DND-41 (cell line): Measurements from ENCODE around the gene MLH1.

ENCODE experiments used
- ATAC-seq: fragments of 200-7000 bp; cut with Tn5 transposase; 3 replicates; pipeline ENCODE4 v1.9.1; 2021; ENCODE audit warnings: low read depth; ENCODE audit not compliant: insufficient read depth
- DNase-seq: peaks from one replicate; pipeline ENCODE4 v3.0.0-alpha.2; 2020
- H2AFZ ChIP-seq: 2 replicates; pipeline ENCODE4 v1.6.0; 2012; ENCODE audit warnings: low read depth, low read length
- H3K27ac ChIP-seq: 2 replicates; pipeline ENCODE4 v1.5.1; 2012; ENCODE audit warnings: low read length, inconsistent platforms
- H3K27me3 ChIP-seq: fragments of 200-600 bp; sonication (generic); 2 replicates; pipeline ENCODE4 v1.6.0; 2012; ENCODE audit warnings: low read length, mild to moderate bottlenecking, inconsistent platforms; ENCODE audit not compliant: insufficient read depth, poor library complexity
- H3K36me3 ChIP-seq: 2 replicates; pipeline ENCODE4 v1.5.1; 2012; ENCODE audit warnings: low read length, inconsistent platforms; ENCODE audit not compliant: insufficient read depth
- H3K4me1 ChIP-seq: 2 replicates; pipeline ENCODE4 v1.5.1; 2012; ENCODE audit warnings: mild to moderate bottlenecking, low read length; ENCODE audit not compliant: insufficient read depth
- H3K4me2 ChIP-seq: 2 replicates; pipeline ENCODE4 v1.6.0; 2012; ENCODE audit warnings: mild to moderate bottlenecking, moderate library complexity, low read length, inconsistent platforms; ENCODE audit not compliant: insufficient read depth
- H3K4me3 ChIP-seq, 2 experiments: fragments of 200-600 bp in 1 of 2; shearing (Covaris generic) in 1 of 2; 2 replicates each; pipeline ENCODE4 v1.5.1; 2012 to 2016; ENCODE audit warnings: inconsistent platforms in 2 of 2, low read length in 2 of 2, mild to moderate bottlenecking in 2 of 2, low read depth in 1 of 2, moderate library complexity in 1 of 2
- H3K79me2 ChIP-seq: 2 replicates; pipeline ENCODE4 v1.6.0; 2012; ENCODE audit warnings: low read length, inconsistent platforms; ENCODE audit not compliant: insufficient read depth
- H3K9ac ChIP-seq: 2 replicates; pipeline ENCODE4 v1.6.0; 2012; ENCODE audit warnings: low read depth, mild to moderate bottlenecking, inconsistent platforms, low read length, moderate library complexity
- H3K9me3 ChIP-seq: 2 replicates; pipeline ENCODE4 v1.5.1; 2012; ENCODE audit warnings: low read length, moderate library complexity, mild to moderate bottlenecking, inconsistent platforms; ENCODE audit not compliant: insufficient read depth, severe bottlenecking
- H4K20me1 ChIP-seq: 2 replicates; pipeline ENCODE4 v1.6.0; 2012; ENCODE audit warnings: low read length; ENCODE audit not compliant: insufficient read depth
- EZH2 ChIP-seq: IDR thresholded peaks from 3 replicates; pipeline ENCODE4 v1.6.1; 2012; ENCODE audit warnings: borderline replicate concordance, low read depth, mild to moderate bottlenecking, moderate library complexity, low read length, inconsistent platforms; ENCODE audit not compliant: severe bottlenecking
- TF ChIP-seq, protein P1 (sequence below): IDR thresholded peaks from 2 replicates; pipeline ENCODE4 v1.5.1; 2012; ENCODE audit warnings: borderline replicate concordance, low read length, moderate library complexity, mild to moderate bottlenecking; ENCODE audit not compliant: poor library complexity, severe bottlenecking; ENCODE audit errors: extremely low read depth

MLH1 gene

DNA sequence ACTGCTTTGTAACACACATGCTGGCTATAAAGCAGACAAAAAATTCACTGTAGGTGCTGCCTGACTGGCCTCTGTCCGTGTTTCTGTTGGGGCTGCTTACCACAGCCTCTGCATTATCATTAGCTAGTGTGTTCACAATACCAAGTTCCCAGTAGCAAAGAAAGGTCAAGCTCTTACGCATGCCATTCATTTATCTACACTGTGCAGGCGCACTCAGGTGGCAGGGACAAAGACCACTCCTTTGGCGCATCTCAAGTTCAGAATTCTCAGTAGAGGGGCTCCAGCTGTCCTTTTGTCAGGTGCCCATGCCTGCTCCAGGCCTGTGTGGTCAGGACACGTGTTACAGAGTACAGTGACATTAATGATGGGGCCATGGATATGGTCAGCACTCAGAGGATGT lies 22.3 kb downstream of the MLH1 start:
- H3K36me3 ChIP-seq: peaks cover 89% of the 10 kb centered on the region
- no peaks in the 10 kb centered on the region; the same call in 1 of the 2 replicates for H3K79me2 ChIP-seq
- H3K4me1 ChIP-seq: no peaks in the 10 kb centered on the region
- no peak overlapping the region for H3K27ac ChIP-seq
- H4K20me1 ChIP-seq: 0 out of 2 replicates have a peak, but pooled peaks cover under 1% of the 10 kb centered on the region
- no peak overlapping the region for H2AFZ ChIP-seq
- ATAC-seq (no peak), DNase-seq (no peak)
- H3K9ac ChIP-seq: no peak overlapping the region
- H3K9me3 ChIP-seq: no peaks in the 10 kb centered on the region
- H3K27me3 ChIP-seq: no peaks in the 10 kb centered on the region
- H3K4me3 ChIP-seq: no peak overlapping the region
- TF ChIP-seq EZH2: no peak
- TF ChIP-seq, protein P1, sequence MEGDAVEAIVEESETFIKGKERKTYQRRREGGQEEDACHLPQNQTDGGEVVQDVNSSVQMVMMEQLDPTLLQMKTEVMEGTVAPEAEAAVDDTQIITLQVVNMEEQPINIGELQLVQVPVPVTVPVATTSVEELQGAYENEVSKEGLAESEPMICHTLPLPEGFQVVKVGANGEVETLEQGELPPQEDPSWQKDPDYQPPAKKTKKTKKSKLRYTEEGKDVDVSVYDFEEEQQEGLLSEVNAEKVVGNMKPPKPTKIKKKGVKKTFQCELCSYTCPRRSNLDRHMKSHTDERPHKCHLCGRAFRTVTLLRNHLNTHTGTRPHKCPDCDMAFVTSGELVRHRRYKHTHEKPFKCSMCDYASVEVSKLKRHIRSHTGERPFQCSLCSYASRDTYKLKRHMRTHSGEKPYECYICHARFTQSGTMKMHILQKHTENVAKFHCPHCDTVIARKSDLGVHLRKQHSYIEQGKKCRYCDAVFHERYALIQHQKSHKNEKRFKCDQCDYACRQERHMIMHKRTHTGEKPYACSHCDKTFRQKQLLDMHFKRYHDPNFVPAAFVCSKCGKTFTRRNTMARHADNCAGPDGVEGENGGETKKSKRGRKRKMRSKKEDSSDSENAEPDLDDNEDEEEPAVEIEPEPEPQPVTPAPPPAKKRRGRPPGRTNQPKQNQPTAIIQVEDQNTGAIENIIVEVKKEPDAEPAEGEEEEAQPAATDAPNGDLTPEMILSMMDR: no peak
- no peak overlapping the region for H3K4me2 ChIP-seq

DNA sequence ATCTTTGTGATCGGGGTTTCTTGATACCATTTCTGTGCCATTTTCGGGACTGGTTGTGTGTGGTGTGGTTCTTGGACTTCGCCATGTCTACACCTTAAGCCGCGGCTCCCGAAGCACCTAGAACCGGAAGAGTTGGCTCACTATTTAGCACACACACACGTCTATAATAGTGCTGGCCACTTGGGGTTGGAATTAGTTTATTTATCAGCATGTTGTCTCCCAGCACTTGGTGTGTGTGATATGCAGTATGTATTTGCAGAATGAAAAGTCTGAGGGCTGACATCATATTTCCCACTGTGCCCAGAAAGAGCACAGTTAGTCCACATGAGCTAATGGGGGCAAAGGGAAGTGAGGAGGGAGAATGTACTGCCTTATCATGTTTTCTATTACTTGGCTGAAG lies 23.6 kb downstream of the MLH1 start:
- H3K79me2 ChIP-seq: no peaks in the 10 kb centered on the region; the same call in 1 of the 2 replicates
- no peaks in the 10 kb centered on the region for H3K27me3 ChIP-seq
- no peak overlapping the region for H3K4me3 ChIP-seq
- no peak overlapping the region for H2AFZ ChIP-seq
- no peak overlapping the region for H3K27ac ChIP-seq
- no peaks in the 10 kb centered on the region for H3K9me3 ChIP-seq
- TF ChIP-seq EZH2: no peak
- TF ChIP-seq, protein P1: no peak
- ATAC-seq (no peak), DNase-seq (no peak)
- no peak overlapping the region for H3K9ac ChIP-seq
- H4K20me1 ChIP-seq: 0 out of 2 replicates have a peak, but pooled peaks cover 2% of the 10 kb centered on the region
- H3K4me1 ChIP-seq: no peaks in the 10 kb centered on the region
- H3K4me2 ChIP-seq: no peak overlapping the region
- H3K36me3 ChIP-seq: peaks cover 91% of the 10 kb centered on the region

DNA sequence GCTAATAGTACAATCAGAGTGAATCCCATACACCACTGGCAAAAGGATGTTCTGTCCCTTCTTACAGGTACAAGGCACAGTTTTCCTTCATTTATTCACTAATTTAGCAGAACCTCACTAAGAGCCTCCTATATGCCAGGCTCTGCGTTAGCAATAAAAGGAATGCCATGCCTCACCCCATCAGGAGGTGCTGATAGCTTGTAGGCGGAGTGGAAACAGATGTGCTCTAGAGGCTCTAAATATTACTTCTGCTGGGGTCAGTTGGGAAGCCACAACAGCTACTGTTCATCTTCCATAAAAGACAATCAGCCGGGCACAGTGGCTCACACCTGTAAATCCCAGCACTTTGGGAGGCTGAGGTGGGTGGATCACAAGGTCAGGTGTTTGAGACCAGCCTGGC lies 24.4 kb downstream of the MLH1 start:
- H3K36me3 ChIP-seq: peaks cover 91% of the 10 kb centered on the region

More for the DNA sequence above, 24.4 kb downstream of the MLH1 start:
- Histone ChIP-seq H3K79me2 (no peaks in the 10 kb centered on the region; the same call in 1 of the 2 replicates), H3K27me3 (no peaks in the 10 kb centered on the region), H3K4me2 (no peak overlapping the region), H3K9ac (no peak overlapping the region), H4K20me1 (0 out of 2 replicates have a peak, but pooled peaks cover 2% of the 10 kb centered on the region), H3K27ac (no peak overlapping the region), H3K4me1 (no peaks in the 10 kb centered on the region), H3K4me3 (no peak overlapping the region), H2AFZ (no peak overlapping the region), H3K9me3 (no peaks in the 10 kb centered on the region)
- DNase-seq (no peak), ATAC-seq (no peak)
- TF ChIP-seq, protein P1: no peak
- TF ChIP-seq EZH2: no peak
